DMS153 (cell line): ENCODE results near the gene MINDY4.

Experiments
- DNase-seq: peaks from one replicate; lab custom pipeline; 2025; lab: John Stamatoyannopoulos, UW

MINDY4 gene

GRCh38 chr7:30932562-30932961 lies 161.3 kb downstream of the MINDY4 start:
- no peak for DNase-seq

- no peak for DNase-seq
These were observed 162.1 kb downstream of the MINDY4 start for GRCh38 chr7:30933124-30933974.

GRCh38 chr7:30934225-30934624 lies 163.0 kb downstream of the MINDY4 start:
- no peak for DNase-seq

- DNase-seq, result no peak
These were observed 163.7 kb downstream of the MINDY4 start for GRCh38 chr7:30934732-30935568.

GRCh38 chr7:30935569-30935877 lies 164.3 kb downstream of the MINDY4 start:
- DNase-seq, result no peak

- DNase-seq, result no peak
These were observed 165.5 kb downstream of the MINDY4 start for GRCh38 chr7:30936650-30937245.

- no peak for DNase-seq
These were observed 166.2 kb downstream of the MINDY4 start for GRCh38 chr7:30937416-30937815.

GRCh38 chr7:30938435-30939316 lies 167.5 kb downstream of the MINDY4 start:
- peak; percentile 77 for DNase-seq

GRCh38 chr7:30941582-30942323 lies 170.5 kb downstream of the MINDY4 start:
- no peak for DNase-seq
